GM04503 (cell line): Measurements from ENCODE around the gene MRLN.

Source experiments
- DNase-seq: peaks from one replicate; pipeline ENCODE4 v3.0.0-alpha.2; 2012; ENCODE audit warnings: low read depth

MRLN gene

DNA sequence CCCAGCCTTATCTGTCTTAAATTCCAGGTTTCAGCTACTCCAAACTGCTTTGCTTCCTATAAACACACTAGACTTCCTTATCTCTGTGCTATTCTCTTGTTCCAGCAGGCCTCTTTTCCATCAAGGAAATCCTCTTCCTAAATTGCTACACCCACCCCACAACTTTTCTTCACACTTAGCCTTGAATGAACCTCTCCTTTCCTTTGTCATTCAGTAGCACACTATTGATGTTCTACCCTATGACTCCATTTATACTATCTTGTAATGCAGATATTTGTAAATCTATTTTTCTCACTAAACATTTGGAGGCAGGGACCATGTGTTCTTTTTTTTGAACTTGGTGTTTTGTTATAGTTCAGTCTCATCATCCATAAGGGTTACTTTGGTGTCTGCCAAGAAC lies 47.3 kb downstream of the MRLN start:
- DNase-seq = no peak

DNA sequence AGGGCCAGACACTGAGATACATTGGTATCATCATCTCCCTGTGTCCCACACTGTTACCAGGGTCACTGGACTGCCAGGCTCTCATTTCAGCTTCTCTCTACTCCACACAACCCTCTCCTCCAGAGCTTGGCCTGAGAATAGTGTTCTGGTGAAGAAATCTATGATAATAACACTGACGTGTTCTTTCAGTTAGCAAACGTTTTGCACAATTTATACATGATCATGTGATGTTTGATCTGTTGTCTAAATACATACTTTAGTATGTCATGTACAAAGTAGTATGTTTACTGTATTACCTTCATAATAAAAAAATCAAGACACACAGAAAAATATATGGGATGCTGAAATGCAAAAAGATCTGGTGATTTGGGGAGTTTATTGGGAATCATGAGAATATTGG lies 48.6 kb downstream of the MRLN start:
- no peak for DNase-seq

DNA sequence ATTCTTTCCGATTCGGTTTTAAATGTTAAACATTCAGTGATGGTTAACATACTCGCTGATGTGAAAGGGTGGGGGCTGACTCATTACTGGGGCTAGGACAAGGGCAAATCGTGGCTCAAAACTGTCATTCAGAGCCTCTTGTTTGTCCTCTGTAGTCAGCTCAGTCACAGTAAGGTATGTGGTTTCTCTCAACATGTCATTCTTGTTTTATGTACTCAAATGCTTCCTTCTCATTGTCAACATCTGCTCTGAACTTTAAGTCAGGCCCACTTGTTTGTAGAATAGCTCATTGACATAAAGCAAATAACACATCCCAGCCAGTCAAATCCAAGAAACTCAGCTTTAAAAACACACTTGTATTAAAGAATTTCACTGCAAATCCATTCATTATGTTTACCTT lies 50.9 kb downstream of the MRLN start:
- no peak for DNase-seq

DNA sequence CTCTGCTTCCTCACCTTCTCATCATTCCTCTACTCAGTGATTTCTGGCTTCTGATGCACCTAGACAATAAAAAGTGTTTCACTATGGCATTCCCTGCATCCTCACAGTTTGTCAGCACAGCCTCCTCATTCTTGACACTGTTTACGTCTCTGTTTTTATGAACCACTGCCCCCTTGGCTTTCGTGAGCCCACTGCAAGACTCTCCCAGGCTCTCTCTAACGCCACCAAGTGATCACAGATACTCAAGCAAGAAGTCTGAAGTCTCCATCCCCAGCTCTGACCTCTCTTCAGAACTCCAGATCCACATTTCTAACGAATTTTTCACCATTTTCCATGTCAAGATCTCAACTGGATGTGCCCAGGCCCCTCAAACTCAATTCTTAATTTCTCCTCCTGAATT lies 52.5 kb downstream of the MRLN start:
- no peak for DNase-seq

DNA sequence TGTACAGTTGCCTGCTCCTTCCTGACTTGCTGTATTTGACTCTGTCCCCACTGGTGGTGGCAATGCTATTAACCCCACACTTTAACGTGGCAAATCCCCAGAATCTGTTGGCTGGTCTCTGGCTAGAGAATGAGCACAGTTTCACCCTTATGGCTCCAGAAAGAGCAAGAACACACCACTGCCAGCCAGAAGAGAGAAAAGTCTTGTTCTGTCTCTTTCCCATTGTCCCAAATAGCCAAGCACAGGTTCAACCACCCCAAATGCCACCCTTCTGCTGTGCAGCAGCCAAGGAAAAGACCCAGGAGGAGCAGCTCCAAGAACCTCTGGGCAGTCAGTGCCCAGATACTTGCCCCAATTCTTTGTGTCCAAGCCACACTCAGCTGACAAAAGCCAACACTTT lies 54.9 kb downstream of the MRLN start:
- no peak for DNase-seq

DNA sequence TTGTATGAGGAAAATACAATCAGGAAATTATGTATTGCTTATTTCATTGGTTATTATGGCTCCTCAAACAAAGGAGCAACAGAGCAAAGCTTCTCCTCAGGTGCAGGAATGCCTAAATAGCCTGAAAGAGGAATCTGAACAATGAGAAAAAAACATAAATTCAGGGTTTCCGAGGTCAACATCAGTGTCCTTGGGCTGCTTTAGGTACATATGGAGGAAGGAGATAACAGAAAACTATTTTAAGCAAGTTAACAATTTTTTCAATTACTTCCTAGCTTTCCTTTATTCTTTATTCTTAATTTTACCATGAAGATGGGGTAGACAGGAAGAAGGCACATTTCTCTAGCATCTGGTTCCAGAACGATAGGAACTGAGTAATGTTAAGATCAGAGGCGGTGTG lies 57.6 kb downstream of the MRLN start:
- DNase-seq = no peak

DNA sequence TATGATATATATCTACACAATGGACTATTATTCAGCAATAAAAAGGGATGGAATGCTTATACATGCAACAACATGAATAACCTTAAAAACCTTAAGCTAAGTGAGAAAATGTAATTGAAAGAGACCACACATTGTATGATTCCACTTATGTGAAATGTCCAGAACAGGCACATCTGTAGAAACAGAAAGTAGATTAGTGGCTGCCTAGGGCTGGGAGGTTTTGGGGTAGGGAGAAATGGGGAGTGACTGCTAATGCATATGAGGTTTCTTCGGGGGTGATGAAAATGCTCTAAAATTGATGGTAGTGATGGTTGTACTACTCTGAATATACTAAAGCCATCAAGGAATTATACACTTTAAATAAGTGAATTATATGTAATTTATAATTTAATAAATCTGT lies 58.3 kb downstream of the MRLN start:
- DNase-seq = no peak

DNA sequence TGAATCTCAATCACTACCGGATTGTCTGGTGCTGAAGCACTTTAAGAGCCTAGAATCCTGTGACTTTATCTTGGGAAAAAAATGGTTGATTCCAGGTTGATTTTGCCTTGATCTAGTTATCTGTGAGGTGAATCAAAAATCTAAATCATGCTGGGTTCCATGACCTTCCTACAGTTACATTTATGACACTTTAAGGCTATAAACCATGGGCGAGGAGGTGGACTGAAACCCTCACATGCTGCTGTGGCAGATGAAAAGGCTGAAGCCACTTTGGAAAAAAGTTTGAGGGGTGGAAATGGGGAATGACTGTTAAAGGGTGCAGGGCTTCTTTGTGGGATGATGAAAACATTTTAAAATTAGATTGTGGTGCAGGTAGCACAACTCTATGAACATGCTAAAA lies 61.1 kb downstream of the MRLN start:
- no peak for DNase-seq

DNA sequence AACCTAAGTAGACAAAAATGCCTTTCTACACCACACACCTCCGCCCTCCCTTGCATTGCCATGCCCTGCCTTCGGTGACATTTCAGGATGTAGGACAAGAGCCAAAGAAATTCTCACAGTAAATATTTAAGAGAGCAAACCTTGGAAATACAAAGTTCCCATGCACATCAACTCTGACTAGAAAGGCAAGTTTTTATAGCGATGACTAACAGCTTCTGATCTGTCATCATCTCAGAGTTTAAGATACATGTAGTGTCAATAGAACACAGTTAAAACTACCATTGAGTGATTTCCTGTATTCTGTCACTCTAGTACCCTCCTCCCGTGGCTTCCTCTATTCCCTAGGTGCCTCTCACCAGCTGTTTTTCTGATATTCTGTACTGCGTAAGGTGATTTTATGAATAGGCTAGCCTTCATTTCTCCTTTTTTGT lies 64.3 kb downstream of the MRLN start:
- no peak for DNase-seq

DNA sequence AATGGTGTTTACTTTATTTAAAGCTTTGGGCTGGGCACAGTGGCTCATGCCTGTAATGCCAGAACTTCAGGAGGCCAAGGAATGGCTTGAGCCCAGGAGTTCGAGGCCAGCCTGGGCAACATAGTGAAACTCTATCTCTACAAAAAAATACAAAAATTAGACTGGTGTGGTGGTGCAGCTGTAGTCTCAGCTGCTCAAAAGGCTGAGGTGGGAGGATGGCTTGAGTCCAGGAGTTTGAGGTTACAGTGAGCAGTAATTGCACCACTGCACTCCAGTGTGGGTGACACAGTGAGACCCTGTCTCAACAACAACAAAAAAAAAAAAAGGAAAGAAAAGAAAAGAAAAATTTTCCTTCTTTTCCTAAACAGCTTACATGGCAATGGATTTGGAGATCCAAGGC lies 65.6 kb downstream of the MRLN start:
- no peak for DNase-seq
